ENCODE results near the gene NUDT4. TPM values are rescaled to one million over a fixed set of nuclear protein-coding genes. Genes with fewer than 3 reads are reported as not detected.

NUDT4 gene
- total and polyA plus RNA-seq, 9 of the 15 experiments (the other 6 are each of a cell fraction or from before 2014, with no cell fraction given): 38.1 to 164 (median 99.2) TPM

DNA sequence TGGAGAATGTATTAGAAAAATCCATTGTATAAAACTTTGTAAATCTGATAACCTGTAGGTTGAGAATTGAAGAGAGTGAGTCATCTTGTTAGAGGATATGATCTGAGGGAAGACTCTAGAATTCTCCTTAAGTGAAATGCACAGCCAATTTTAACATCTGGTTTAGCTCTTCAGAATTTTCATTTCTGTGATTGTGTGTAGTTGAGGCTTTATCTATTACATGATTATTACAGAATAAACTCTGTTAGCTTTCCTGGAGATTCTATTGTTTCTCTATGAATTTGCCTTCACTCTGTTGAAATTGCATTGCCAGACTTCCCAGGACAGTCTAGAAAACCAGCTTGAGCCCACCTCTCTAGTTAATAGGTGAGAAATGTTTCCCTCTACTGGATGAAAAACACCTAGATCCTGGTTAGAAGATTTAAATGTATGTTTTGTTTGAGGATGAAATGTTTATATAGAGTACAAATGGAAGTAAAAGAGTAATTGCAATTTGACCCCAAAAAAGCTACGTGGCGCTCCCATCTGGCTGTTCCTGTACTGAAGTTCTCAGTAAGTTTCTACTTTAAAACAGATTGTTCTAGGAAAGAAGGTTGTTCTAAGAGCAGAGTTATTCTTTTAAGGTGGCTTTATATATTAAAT, 2.9 kb downstream of the NUDT4 start (continued):
- TF ChIP-seq ZNF133 (CRISPR knock-in tag; IDR thresholded peaks at IDR 0.05): no peak
- TF ChIP-seq, protein P1, sequence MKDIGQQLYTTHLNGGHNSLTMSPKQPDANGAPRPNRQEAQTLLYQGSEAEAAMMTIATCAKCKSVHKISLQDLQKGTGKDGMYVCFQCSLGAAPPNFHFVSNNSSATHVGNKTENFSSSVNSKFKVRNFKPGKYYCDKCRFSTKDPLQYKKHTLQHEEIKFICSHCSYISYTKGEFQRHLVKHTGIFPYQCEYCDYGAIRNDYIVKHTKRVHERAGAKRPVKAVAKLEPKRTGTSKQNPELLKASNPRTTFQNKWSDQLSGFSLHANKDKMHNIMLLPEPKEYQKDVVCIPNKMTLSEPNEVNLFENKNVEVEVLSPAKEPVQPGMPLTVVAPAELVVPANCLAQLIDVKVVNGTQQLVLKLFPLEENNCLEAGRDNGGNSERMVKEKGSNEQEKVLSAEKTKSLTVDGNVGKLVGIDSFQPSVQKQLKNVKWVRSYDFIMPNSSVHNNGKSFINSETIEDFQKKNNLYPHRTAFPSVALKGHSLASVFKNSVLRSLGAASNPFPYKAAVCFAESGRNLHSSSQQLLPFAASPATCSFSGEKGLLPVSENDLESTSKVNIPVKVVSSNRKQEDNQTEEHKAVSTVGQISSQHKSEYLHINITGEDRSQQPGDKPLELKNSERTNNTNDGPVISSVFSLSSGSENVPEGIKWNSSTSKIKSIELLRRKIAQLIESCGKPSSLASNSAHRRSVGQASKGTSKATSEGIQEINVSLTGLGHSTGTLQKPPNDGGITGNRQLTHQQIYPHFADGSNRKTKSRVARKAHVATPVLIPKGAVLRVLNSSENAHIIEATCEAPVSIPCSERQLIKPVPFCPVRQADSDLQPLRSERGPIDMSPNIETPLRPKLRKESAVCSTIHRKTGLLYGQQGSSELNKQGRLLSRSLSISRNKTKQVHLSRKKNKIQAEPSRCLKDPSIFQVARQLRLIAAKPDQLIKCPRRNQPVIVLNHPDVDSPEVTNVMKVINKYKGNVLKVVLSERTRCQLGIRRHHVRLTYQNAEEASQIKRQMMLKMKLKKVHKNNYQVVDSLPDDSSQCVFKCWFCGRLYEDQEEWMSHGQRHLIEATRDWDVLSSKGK (CRISPR knock-in tag; IDR thresholded peaks at IDR 0.05): no peak
- no peak for TF ChIP-seq PTBP1 (IDR thresholded peaks at IDR 0.05; ENCODE audit: low read depth, low read length)
- TF ChIP-seq SPI1 (IDR thresholded peaks at IDR 0.05; ENCODE audit: borderline replicate concordance, low read depth, low read length): no peak
- no peak for TF ChIP-seq ZNF436 (CRISPR knock-in tag; IDR thresholded peaks at IDR 0.05)
- TF ChIP-seq DPF2 (IDR thresholded peaks at IDR 0.05): peak; percentile 71
- TF ChIP-seq, protein P2, sequence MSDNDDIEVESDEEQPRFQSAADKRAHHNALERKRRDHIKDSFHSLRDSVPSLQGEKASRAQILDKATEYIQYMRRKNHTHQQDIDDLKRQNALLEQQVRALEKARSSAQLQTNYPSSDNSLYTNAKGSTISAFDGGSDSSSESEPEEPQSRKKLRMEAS (CRISPR knock-in tag; IDR thresholded peaks at IDR 0.05): no peak
- no peak for TF ChIP-seq ZNF12 (CRISPR knock-in tag; IDR thresholded peaks at IDR 0.05)
- TF ChIP-seq, protein P3, sequence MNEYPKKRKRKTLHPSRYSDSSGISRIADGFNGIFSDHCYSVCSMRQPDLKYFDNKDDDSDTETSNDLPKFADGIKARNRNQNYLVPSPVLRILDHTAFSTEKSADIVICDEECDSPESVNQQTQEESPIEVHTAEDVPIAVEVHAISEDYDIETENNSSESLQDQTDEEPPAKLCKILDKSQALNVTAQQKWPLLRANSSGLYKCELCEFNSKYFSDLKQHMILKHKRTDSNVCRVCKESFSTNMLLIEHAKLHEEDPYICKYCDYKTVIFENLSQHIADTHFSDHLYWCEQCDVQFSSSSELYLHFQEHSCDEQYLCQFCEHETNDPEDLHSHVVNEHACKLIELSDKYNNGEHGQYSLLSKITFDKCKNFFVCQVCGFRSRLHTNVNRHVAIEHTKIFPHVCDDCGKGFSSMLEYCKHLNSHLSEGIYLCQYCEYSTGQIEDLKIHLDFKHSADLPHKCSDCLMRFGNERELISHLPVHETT (CRISPR knock-in tag; conservative IDR thresholded peaks at IDR 0.05 in 1 of 2, IDR thresholded peaks at IDR 0.05 in 1 of 2): no peak
- TF ChIP-seq, protein P4, sequence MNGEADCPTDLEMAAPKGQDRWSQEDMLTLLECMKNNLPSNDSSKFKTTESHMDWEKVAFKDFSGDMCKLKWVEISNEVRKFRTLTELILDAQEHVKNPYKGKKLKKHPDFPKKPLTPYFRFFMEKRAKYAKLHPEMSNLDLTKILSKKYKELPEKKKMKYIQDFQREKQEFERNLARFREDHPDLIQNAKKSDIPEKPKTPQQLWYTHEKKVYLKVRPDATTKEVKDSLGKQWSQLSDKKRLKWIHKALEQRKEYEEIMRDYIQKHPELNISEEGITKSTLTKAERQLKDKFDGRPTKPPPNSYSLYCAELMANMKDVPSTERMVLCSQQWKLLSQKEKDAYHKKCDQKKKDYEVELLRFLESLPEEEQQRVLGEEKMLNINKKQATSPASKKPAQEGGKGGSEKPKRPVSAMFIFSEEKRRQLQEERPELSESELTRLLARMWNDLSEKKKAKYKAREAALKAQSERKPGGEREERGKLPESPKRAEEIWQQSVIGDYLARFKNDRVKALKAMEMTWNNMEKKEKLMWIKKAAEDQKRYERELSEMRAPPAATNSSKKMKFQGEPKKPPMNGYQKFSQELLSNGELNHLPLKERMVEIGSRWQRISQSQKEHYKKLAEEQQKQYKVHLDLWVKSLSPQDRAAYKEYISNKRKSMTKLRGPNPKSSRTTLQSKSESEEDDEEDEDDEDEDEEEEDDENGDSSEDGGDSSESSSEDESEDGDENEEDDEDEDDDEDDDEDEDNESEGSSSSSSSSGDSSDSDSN (IDR thresholded peaks at IDR 0.05; ENCODE audit: borderline replicate concordance in 1 of 2, low read depth in 2 of 2, low read length in 2 of 2): no peak
- no peak for TF ChIP-seq CXXC5 (CRISPR knock-in tag; IDR thresholded peaks at IDR 0.05)
- TF ChIP-seq, protein P5, sequence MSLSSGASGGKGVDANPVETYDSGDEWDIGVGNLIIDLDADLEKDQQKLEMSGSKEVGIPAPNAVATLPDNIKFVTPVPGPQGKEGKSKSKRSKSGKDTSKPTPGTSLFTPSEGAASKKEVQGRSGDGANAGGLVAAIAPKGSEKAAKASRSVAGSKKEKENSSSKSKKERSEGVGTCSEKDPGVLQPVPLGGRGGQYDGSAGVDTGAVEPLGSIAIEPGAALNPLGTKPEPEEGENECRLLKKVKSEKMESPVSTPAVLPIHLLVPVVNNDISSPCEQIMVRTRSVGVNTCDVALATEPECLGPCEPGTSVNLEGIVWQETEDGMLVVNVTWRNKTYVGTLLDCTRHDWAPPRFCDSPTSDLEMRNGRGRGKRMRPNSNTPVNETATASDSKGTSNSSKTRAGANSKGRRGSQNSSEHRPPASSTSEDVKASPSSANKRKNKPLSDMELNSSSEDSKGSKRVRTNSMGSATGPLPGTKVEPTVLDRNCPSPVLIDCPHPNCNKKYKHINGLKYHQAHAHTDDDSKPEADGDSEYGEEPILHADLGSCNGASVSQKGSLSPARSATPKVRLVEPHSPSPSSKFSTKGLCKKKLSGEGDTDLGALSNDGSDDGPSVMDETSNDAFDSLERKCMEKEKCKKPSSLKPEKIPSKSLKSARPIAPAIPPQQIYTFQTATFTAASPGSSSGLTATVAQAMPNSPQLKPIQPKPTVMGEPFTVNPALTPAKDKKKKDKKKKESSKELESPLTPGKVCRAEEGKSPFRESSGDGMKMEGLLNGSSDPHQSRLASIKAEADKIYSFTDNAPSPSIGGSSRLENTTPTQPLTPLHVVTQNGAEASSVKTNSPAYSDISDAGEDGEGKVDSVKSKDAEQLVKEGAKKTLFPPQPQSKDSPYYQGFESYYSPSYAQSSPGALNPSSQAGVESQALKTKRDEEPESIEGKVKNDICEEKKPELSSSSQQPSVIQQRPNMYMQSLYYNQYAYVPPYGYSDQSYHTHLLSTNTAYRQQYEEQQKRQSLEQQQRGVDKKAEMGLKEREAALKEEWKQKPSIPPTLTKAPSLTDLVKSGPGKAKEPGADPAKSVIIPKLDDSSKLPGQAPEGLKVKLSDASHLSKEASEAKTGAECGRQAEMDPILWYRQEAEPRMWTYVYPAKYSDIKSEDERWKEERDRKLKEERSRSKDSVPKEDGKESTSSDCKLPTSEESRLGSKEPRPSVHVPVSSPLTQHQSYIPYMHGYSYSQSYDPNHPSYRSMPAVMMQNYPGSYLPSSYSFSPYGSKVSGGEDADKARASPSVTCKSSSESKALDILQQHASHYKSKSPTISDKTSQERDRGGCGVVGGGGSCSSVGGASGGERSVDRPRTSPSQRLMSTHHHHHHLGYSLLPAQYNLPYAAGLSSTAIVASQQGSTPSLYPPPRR (CRISPR knock-in tag; IDR thresholded peaks at IDR 0.05; ENCODE audit: borderline replicate concordance): no peak
- TF ChIP-seq KDM1A (IDR thresholded peaks at IDR 0.05): no peak
- no peak for TF ChIP-seq ZNF764 (CRISPR knock-in tag; IDR thresholded peaks at IDR 0.05; ENCODE audit: low read depth)
- no peak for TF ChIP-seq HNRNPK (IDR thresholded peaks at IDR 0.05; ENCODE audit: low read depth, low read length, poor library complexity, severe bottlenecking)
